Ishikawa (cell line): Measurements from ENCODE around the gene MKX.

Experiments
- CEBPB ChIP-seq: IDR thresholded peaks from 2 replicates; pipeline ENCODE4 v1.6.1; 2012
- EGR1 ChIP-seq: IDR thresholded peaks from 2 replicates; pipeline ENCODE4 v1.6.1; 2012
- EP300 ChIP-seq: IDR thresholded peaks from 2 replicates; pipeline ENCODE4 v1.6.1; 2012; ENCODE audit warnings: borderline replicate concordance
- FOXM1 ChIP-seq: IDR thresholded peaks from 2 replicates; pipeline ENCODE4 v1.6.1; 2012; ENCODE audit warnings: low read depth, borderline replicate concordance
- RAD21 ChIP-seq: IDR thresholded peaks from 2 replicates; pipeline ENCODE4 v1.6.1; 2012; ENCODE audit warnings: low read depth
- TEAD4 ChIP-seq: IDR thresholded peaks from 2 replicates; pipeline ENCODE4 v1.6.1; 2012
- TF ChIP-seq, protein P1 (sequence below): IDR thresholded peaks from 2 replicates; pipeline ENCODE4 v1.6.1; 2012; ENCODE audit warnings: low read depth, mild to moderate bottlenecking

DNA sequence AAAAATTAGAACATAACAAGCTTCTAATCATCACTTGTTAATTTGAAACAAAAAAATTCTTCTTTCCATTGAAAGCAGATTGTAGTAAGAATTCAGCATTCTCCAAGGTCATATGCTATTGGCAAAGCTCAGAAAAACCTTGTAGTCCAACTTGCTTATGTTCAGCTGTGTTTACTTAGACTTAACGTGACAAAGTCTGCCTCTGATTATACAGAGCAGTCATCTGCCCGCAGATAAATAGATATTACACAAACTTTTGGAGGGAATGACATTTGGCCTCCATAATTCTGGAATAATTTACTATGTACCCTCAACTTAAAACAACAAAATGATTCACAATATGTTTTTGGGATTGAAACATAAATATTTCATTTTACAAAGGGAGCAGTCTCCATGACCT is 45.8 kb downstream of the MKX start:
- TF ChIP-seq CEBPB (no peak), TEAD4 (no peak), FOXM1 (no peak), RAD21 (no peak), EGR1 (no peak), EP300 (no peak)
- TF ChIP-seq, protein P1, sequence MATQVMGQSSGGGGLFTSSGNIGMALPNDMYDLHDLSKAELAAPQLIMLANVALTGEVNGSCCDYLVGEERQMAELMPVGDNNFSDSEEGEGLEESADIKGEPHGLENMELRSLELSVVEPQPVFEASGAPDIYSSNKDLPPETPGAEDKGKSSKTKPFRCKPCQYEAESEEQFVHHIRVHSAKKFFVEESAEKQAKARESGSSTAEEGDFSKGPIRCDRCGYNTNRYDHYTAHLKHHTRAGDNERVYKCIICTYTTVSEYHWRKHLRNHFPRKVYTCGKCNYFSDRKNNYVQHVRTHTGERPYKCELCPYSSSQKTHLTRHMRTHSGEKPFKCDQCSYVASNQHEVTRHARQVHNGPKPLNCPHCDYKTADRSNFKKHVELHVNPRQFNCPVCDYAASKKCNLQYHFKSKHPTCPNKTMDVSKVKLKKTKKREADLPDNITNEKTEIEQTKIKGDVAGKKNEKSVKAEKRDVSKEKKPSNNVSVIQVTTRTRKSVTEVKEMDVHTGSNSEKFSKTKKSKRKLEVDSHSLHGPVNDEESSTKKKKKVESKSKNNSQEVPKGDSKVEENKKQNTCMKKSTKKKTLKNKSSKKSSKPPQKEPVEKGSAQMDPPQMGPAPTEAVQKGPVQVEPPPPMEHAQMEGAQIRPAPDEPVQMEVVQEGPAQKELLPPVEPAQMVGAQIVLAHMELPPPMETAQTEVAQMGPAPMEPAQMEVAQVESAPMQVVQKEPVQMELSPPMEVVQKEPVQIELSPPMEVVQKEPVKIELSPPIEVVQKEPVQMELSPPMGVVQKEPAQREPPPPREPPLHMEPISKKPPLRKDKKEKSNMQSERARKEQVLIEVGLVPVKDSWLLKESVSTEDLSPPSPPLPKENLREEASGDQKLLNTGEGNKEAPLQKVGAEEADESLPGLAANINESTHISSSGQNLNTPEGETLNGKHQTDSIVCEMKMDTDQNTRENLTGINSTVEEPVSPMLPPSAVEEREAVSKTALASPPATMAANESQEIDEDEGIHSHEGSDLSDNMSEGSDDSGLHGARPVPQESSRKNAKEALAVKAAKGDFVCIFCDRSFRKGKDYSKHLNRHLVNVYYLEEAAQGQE: no peak
